GM21576 (cell line): ENCODE data around the gene DDHD1.
"Not testable (repeated sequence)": the region's sequence is repeated elsewhere in the genome, so short reads cannot be mapped to it uniquely, and the experiment has no call there.

ENCODE experiments used
- ATAC-seq: cut with Tn5 transposase; IDR thresholded peaks from one replicate; pipeline ENCODE4 v1.9.1; 2021; ENCODE audit warnings: mild to moderate bottlenecking, moderate library complexity; ENCODE audit not compliant: unreplicated experiment

Gene DDHD1

GRCh38 chr14:53152184-53152886, 788 bp downstream of the DDHD1 start:
- peak; percentile 16 for ATAC-seq

GRCh38 chr14:53151523-53152183, 1.5 kb downstream of the DDHD1 start:
- ATAC-seq: no peak

- ATAC-seq: no peak
Observed at GRCh38 chr14:53149668-53150316, 3.3 kb downstream of the DDHD1 start.

- no peak for ATAC-seq
Observed at GRCh38 chr14:53148671-53149070, 4.5 kb downstream of the DDHD1 start.

GRCh38 chr14:53147893-53148292, 5.2 kb downstream of the DDHD1 start:
- ATAC-seq: no peak

GRCh38 chr14:53147208-53147607, 5.9 kb downstream of the DDHD1 start:
- peak; percentile 37 for ATAC-seq

- no peak for ATAC-seq
Observed at GRCh38 chr14:53146739-53147138, 6.4 kb downstream of the DDHD1 start.

- peak; percentile 70 for ATAC-seq
Observed at GRCh38 chr14:53144244-53144643, 8.9 kb downstream of the DDHD1 start.

GRCh38 chr14:53140585-53140984, 12.5 kb downstream of the DDHD1 start:
- ATAC-seq: no peak

GRCh38 chr14:53137568-53138203, 15.4 kb downstream of the DDHD1 start:
- ATAC-seq: no peak

- not testable (repeated sequence) for ATAC-seq
Observed at GRCh38 chr14:53130491-53130890, 22.6 kb downstream of the DDHD1 start.

- no peak for ATAC-seq
Observed at GRCh38 chr14:53128303-53129028, 24.7 kb downstream of the DDHD1 start.

GRCh38 chr14:53127832-53128231, 25.3 kb downstream of the DDHD1 start:
- ATAC-seq: no peak

GRCh38 chr14:53127151-53127550, 26.0 kb downstream of the DDHD1 start:
- no peak for ATAC-seq

GRCh38 chr14:53126731-53127130, 26.4 kb downstream of the DDHD1 start:
- no peak for ATAC-seq

- ATAC-seq: no peak
Observed at GRCh38 chr14:53124786-53125185, 28.3 kb downstream of the DDHD1 start.

GRCh38 chr14:53121419-53121818, 31.7 kb downstream of the DDHD1 start:
- not testable (repeated sequence) for ATAC-seq

GRCh38 chr14:53117479-53117878, 35.6 kb downstream of the DDHD1 start:
- ATAC-seq: not testable (repeated sequence)

- no peak for ATAC-seq
Observed at GRCh38 chr14:53113989-53114388, 39.1 kb downstream of the DDHD1 start.

- no peak for ATAC-seq
Observed at GRCh38 chr14:53110096-53110495, 43.0 kb downstream of the DDHD1 start.
